Spleen (tissue), 11 donors: ENCODE measurements around the gene LDHD. TPM values are rescaled to one million over a fixed set of nuclear protein-coding genes. Genes with fewer than 3 reads are reported as not detected.

Source experiments
- DNase-seq: peaks from one replicate; pipeline ENCODE4 v3.0.0-alpha.2; 2020
- H3K27ac ChIP-seq, 8 donors: fragments of 200-600 bp; sonication (generic) in 7 of 8; 1 replicate in 4 of 8; 2 replicates in 4 of 8; pipeline versions ENCODE4 v1.5.0 to v1.8.0; 2016 to 2021; ENCODE audit warnings: inconsistent platforms in 4 of 8, mild to moderate bottlenecking in 4 of 8, moderate library complexity in 1 of 8
- H3K27me3 ChIP-seq, 7 donors: fragments of 200-600 bp; sonication (generic) in 6 of 7; replicated peaks in 1 of 7; 1 replicate in 4 of 7; 2 replicates in 3 of 7; pipeline versions ENCODE4 v1.5.0 to v1.8.0; 2016 to 2021; ENCODE audit warnings: inconsistent platforms in 3 of 7, mild to moderate bottlenecking in 1 of 7
- H3K36me3 ChIP-seq, 6 donors: fragments of 200-600 bp; sonication (generic) in 5 of 6; 1 replicate in 4 of 6; 2 replicates in 2 of 6; pipeline versions ENCODE4 v1.5.0 to v1.8.0; 2016 to 2021; ENCODE audit warnings: inconsistent platforms in 2 of 6
- H3K4me1 ChIP-seq, 6 donors: fragments of 200-600 bp; sonication (generic) in 5 of 6; 1 replicate in 3 of 6; 2 replicates in 3 of 6; pipeline versions ENCODE4 v1.5.0 to v1.8.0; 2016 to 2021; ENCODE audit warnings: inconsistent platforms in 3 of 6
- H3K4me3 ChIP-seq, 8 donors: fragments of 200-600 bp; sonication (generic) in 7 of 8; 1 replicate in 4 of 8; 2 replicates in 4 of 8; pipeline versions ENCODE4 v1.5.0 to v1.8.0; 2016 to 2021; ENCODE audit warnings: inconsistent platforms in 4 of 8, mild to moderate bottlenecking in 4 of 8, moderate library complexity in 2 of 8
- H3K9me3 ChIP-seq, 8 donors: fragments of 200-600 bp; sonication (generic) in 7 of 8; 1 replicate in 4 of 8; 2 replicates in 4 of 8; pipeline versions ENCODE4 v1.5.0 to v1.8.0; 2016 to 2021; ENCODE audit warnings: inconsistent platforms in 4 of 8
- CTCF ChIP-seq, 11 experiments: fragments of 200-600 bp in 7 of 11; fragments of 450-650 bp in 4 of 11; sonication (generic) in 4 of 11; IDR thresholded peaks in 8 of 11; conservative IDR thresholded peaks in 3 of 11; 1 replicate in 7 of 11; 2 replicates in 4 of 11; pipeline versions ENCODE4 v1.4.0 to v1.8.0; 2016 to 2021; ENCODE audit warnings: antibody characterized with exemption in 11 of 11, inconsistent platforms in 4 of 11, mild to moderate bottlenecking in 1 of 11
- POLR2A ChIP-seq, 3 donors: fragments of 450-650 bp; IDR thresholded peaks; one replicate each; pipeline ENCODE4 v1.5.1; 2017; ENCODE audit warnings: antibody characterized with exemption in 3 of 3, mild to moderate bottlenecking in 1 of 3
- POLR2AphosphoS5 ChIP-seq, 3 donors: sonication (generic); formaldehyde crosslinking; IDR thresholded peaks; one replicate each; pipeline ENCODE4 v1.5.1; 2017; ENCODE audit warnings: antibody characterized with exemption in 3 of 3
- WGBS, 5 donors: extraction: QIAGEN DNeasy Blood & Tissue Kit in 3 of 5; methylation state at CpG; one replicate each; pipeline versions ENCODE4 v1.1.5 to v1.1.7; 2013 to 2018; 5-methylcytosine and 5-hydroxymethylcytosine counted together
- intact Hi-C: fragments of 100-400 bp; cut with DNase I; formaldehyde crosslinking; loops from one replicate; pipeline ENCODE4 v1.15.0; 2023; ENCODE audit warnings: low total_unique reads
- polyA plus RNA-seq, 3 donors: library from polyadenylated mRNA; stranded (reverse); fragments of 200-250 nt; gene quantifications; one replicate each; pipeline ENCODE4 v1.2.1, GENCODE V29; 2013
- total RNA-seq, 7 donors: library from RNA; depleted of rRNA in 3 of 7; stranded (reverse); fragments of >200 nt in 3 of 7; fragmentation: NEBNext Ultra II Directional in 4 of 7; extraction: Animal tissue kit (Norgen Biotek cat#: 25700) in 4 of 7; gene quantifications; one replicate each; pipeline versions ENCODE4 v1.1.0 to v1.2.1, GENCODE V29; 2016 to 2021
- donor health status: healthy with polysubstance abuse.
- donor health status: DM: no; HTN: no; CAD: no; lungs with moderate emphysema.
- donor health status: DM: no; HTN: no; CAD: no.
- donor health status: Bipolar disorder and iron deficiency.
- donor health status: healthy.
- donor health status: DM: no; HTN: no; CAD: no.
- donor health status: DM: yes; HTN: yes; CAD: no.

Gene LDHD
- total and polyA plus RNA-seq, 10 donors, result 0.53 to 3.3 (median 1.1) TPM

GRCh38 chr16:75105306-75106061, 11.1 kb downstream of the LDHD start:
- Histone ChIP-seq H3K36me3 (no peaks in the 10 kb centered on the region), H3K4me1 (peaks cover 10 to 67% (median 36%) of the 10 kb centered on the region in 6 donors), H3K27me3 (peaks cover 0 to 86% (median 0%) of the 10 kb centered on the region in 7 donors), H3K27ac (peak overlapping the region in 6 of 8 donors; percentile 52 to 85 (median 72)), H3K4me3 (no peak overlapping the region), H3K9me3 (no peaks in the 10 kb centered on the region)
- peak; percentile 78 for DNase-seq
- WGBS, 5 donors, result 23 to 44% (median 30%) methylated on average over 7 to 10 of the region's 10 CpGs
- TF ChIP-seq CTCF (IDR thresholded peaks at IDR 0.05 in 8 of 11, conservative IDR thresholded peaks at IDR 0.05 in 3 of 11), result no peak
- no peak for TF ChIP-seq POLR2A (IDR thresholded peaks at IDR 0.05)
- TF ChIP-seq POLR2AphosphoS5 (IDR thresholded peaks at IDR 0.05), result peak in 1 of 3 donors; percentile 6
- intact Hi-C loops, result loop anchor here (2.0 kb wide), 1 partner anchor 107 kb away; the partner anchor contains the start of gene ZNRF1

GRCh38 chr16:75104836-75105235, 11.7 kb downstream of the LDHD start:
- TF ChIP-seq POLR2AphosphoS5 (IDR thresholded peaks at IDR 0.05), result no peak
- TF ChIP-seq POLR2A (IDR thresholded peaks at IDR 0.05), result no peak
- no peak for TF ChIP-seq CTCF (IDR thresholded peaks at IDR 0.05 in 8 of 11, conservative IDR thresholded peaks at IDR 0.05 in 3 of 11)
- Histone ChIP-seq H3K27ac (peak overlapping the region in 5 of 8 donors; percentile 52 to 85 (median 75)), H3K4me3 (no peak overlapping the region), H3K4me1 (peaks cover 15 to 67% (median 36%) of the 10 kb centered on the region in 6 donors), H3K9me3 (no peaks in the 10 kb centered on the region), H3K27me3 (peaks cover 0 to 79% (median 0%) of the 10 kb centered on the region in 7 donors), H3K36me3 (no peaks in the 10 kb centered on the region)
- intact Hi-C loops, result no loop called here
- 88 to 98% (median 95%) methylated on average over 11 of the region's 11 CpGs for WGBS, 5 donors
- peak; percentile 71 for DNase-seq

- no peak overlapping the region for H3K4me3 ChIP-seq
- peaks cover 21 to 67% (median 37%) of the 10 kb centered on the region in 6 donors for H3K4me1 ChIP-seq
- 93 to 98% (median 97%) methylated on average over 5 of the region's 5 CpGs for WGBS, 5 donors
- intact Hi-C loops, result no loop called here
- DNase-seq, result no peak
- H3K36me3 ChIP-seq, result no peaks in the 10 kb centered on the region
- H3K9me3 ChIP-seq, result no peaks in the 10 kb centered on the region
- no peak overlapping the region for H3K27ac ChIP-seq
- peaks cover 0 to 71% (median 0%) of the 10 kb centered on the region in 7 donors for H3K27me3 ChIP-seq
- no peak for TF ChIP-seq POLR2A (IDR thresholded peaks at IDR 0.05)
- no peak for TF ChIP-seq CTCF (IDR thresholded peaks at IDR 0.05 in 8 of 11, conservative IDR thresholded peaks at IDR 0.05 in 3 of 11)
- TF ChIP-seq POLR2AphosphoS5 (IDR thresholded peaks at IDR 0.05), result no peak
Measured at GRCh38 chr16:75103994-75104393, 12.6 kb downstream of the LDHD start.

GRCh38 chr16:75102595-75102994, 14.0 kb downstream of the LDHD start:
- no peaks in the 10 kb centered on the region for H3K9me3 ChIP-seq
- H3K36me3 ChIP-seq, result no peaks in the 10 kb centered on the region
- 94 to 98% (median 97%) methylated on average over 9 of the region's 9 CpGs for WGBS, 5 donors
- H3K27me3 ChIP-seq, result peaks cover 0 to 68% (median 0%) of the 10 kb centered on the region in 7 donors
- H3K27ac ChIP-seq, result no peak overlapping the region
- peak; percentile 58 for DNase-seq
- TF ChIP-seq POLR2AphosphoS5 (IDR thresholded peaks at IDR 0.05), result no peak
- TF ChIP-seq CTCF (IDR thresholded peaks at IDR 0.05 in 8 of 11, conservative IDR thresholded peaks at IDR 0.05 in 3 of 11), result no peak
- no peak for TF ChIP-seq POLR2A (IDR thresholded peaks at IDR 0.05)
- intact Hi-C loops, result no loop called here
- H3K4me3 ChIP-seq, result no peak overlapping the region
- H3K4me1 ChIP-seq, result peaks cover 21 to 67% (median 36%) of the 10 kb centered on the region in 6 donors
